Stimulated activated CD8-positive, alpha-beta memory T cell treated with anti-CD3 and anti-CD28 coated beads, Interleukin-7, amount 100 ng/mL, for 48 hours (primary cell): Measurements from ENCODE around the gene SLC26A4.

Source experiments
- DNase-seq, 2 donors: peaks; one replicate each; pipeline ENCODE4 v3.0.0-alpha.2; 2020; ENCODE audit warnings: low read depth in 1 of 2; ENCODE audit errors: extremely low read depth in 1 of 2

SLC26A4 gene

GRCh38 chr7:107743567-107744344 lies 83.1 kb downstream of the SLC26A4 start, which contains the start of gene CBLL1:
Gene CBLL1, plus strand, starts transcription at chr7:107744142. Its CDS starts 22 bp downstream, at chr7:107744164.
- DNase-seq = peak; percentile 96 to 98

GRCh38 chr7:107744345-107744750 lies 83.7 kb downstream of the SLC26A4 start:
- no peak for DNase-seq

- no peak for DNase-seq
These were observed 85.4 kb downstream of the SLC26A4 start for GRCh38 chr7:107746006-107746405.

- DNase-seq = no peak
These were observed 90.5 kb downstream of the SLC26A4 start for GRCh38 chr7:107751113-107751512.

GRCh38 chr7:107754642-107755041 lies 94.0 kb downstream of the SLC26A4 start:
- no peak for DNase-seq

GRCh38 chr7:107758667-107759066 lies 98.0 kb downstream of the SLC26A4 start:
- DNase-seq = no peak

GRCh38 chr7:107767391-107767790 lies 106.8 kb downstream of the SLC26A4 start:
- no peak for DNase-seq
